Erythroblast (primary cell): ENCODE measurements around the gene KLHL5.

ENCODE experiments used
- GATA1 ChIP-seq: IDR thresholded peaks from 2 replicates; pipeline ENCODE4 v1.6.1; 2011; ENCODE audit warnings: low read depth, mild to moderate bottlenecking, control low read depth, low read length, moderate library complexity
- POLR2A ChIP-seq: IDR thresholded peaks from 2 replicates; pipeline ENCODE4 v1.6.1; 2011; ENCODE audit warnings: mild to moderate bottlenecking, low read length

DNA sequence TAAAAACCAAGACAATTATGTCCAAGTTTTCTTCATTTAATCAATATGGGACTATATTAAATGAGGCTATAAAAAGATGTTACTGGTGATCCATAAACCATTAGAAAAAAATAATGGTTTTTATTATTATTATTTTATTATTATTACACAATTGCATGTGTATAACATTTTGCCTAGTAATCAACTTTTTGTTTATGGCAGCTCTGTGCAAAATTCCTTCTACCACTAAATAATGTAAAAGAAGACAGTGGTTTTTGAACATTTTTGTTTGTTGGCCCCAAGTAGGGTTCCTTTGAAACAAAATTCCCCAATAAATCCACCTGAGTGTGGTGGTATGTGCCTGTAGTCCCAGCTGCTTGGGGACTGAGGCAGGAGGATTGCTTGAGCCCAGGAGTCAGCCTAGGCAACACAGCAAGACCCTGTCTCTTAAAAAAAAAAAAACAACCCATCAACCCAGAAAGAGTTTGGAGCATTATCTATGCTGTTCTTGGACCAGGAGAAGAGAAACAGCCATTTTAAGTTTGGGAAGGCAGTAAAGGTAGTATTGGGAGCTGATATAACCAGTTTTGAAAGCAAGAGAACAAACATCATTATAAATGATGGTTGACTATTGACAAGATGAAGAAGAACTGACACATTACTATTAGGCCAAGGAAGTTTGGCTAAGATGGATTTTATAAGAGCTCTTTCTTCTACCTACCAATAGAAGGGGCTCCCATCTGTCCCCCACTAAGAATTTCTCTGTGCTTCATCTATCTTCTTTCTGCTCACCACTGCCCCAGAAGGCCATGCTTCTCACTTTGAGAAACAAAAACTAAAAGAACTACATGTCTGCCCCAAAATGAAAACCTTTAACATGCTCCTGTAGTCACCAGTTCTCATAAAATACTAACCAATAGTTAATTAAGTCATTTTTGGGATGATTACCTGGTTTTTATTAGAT lies 32.0 kb upstream of the KLHL5 start:
- TF ChIP-seq POLR2A = no peak
- TF ChIP-seq GATA1 = no peak
